Effector CD4-positive, alpha-beta T cell (primary cell): ENCODE data around the gene SLC16A7.

Source experiments
- DNase-seq: peaks from one replicate; pipeline ENCODE4 v3.0.0-alpha.2; 2020

The SLC16A7 gene

GRCh38 chr12:59672273-59672672, 76.4 kb downstream of the SLC16A7 start:
- no peak for DNase-seq

- no peak for DNase-seq
These were observed 79.6 kb downstream of the SLC16A7 start for GRCh38 chr12:59675461-59675860.

DNA sequence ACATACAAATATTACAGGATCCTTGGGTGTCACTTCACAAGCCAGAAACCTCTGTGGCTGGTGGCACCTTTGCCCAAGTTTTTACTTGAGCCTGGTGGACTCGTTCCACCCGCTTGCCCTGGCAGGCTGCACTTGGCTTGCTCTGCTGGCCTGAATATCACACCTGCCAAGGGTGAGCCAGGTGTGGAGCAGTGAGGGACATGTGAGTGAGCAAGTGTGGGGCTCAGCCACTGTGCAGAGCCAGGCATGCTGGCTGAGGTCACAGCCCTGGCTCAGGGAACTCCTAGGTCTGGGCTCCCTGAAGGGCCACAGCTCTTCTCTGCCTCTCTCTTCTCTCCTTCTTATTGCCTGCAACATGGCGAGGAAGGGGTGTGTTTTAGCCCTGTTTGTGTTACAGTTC, 82.0 kb downstream of the SLC16A7 start:
- DNase-seq, result no peak

DNA sequence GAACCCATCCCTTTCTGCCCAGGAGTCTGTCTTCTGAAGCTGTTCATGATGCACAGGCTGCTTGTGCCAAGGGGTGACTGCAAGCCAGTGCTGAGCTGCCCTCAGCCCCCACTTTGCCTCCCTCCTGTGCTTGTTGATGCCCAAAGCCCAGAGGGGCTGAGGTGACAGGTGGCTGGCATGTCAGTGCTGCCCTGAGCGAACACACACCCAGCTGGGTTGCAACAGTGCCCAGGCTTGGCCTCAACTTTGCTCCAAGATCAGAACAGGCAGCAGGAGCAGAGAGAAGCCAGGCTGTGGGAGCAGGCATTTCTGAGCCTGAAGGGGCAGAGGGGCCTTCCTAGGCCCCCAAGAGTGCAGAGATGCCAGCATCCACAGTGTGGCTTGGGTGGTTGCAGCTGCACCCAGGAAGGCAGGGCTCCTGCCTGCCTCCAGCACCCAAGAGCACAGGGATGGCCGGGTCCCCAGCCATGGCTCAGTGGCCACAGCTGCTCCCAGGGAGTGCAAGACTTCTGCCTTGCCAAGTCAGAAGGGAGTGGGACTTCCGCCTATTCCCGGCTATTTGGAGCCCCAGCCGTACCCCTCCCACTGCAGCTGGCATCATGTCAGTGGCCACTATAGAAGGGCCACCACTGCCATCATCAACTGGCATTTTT, 83.1 kb downstream of the SLC16A7 start:
- no peak for DNase-seq

DNA sequence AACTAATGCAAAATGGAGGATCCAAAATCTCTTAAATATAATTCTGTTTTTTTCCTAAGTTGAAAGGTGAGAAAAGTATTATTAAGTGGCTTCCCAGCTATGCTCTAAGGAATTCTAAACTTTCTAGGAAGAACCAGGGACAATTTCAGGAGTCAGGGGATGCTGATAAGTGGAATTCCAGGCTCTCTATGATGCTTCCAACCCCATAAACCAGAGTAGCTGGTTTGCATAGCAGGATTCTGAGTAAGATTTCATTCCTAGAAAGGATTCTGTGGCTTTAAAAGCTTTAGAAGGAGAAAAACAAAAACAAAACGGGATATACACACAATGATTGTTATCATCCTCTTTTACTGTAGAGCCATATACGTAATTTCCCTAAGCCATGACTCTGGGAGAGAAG, 93.9 kb downstream of the SLC16A7 start:
- DNase-seq, result no peak

DNA sequence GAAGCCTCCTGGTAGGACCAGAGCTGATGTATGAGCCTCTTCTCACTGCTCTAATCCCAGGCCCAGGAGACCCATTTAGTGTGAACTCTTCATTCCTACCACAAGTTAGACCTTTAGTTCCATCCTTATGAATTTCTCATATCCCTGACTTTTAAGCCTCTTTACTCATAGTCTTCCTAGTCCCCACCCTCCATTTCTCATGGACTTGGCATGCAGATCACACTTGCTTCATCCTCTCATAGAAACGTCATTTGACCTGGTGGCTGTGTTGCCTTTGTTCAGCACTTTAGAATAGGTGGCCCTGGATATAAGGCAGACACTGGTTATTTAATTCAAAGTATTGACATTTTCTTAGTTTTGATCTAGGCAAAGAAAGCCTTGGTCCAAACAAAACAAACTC, 99.5 kb downstream of the SLC16A7 start:
- no peak for DNase-seq

DNA sequence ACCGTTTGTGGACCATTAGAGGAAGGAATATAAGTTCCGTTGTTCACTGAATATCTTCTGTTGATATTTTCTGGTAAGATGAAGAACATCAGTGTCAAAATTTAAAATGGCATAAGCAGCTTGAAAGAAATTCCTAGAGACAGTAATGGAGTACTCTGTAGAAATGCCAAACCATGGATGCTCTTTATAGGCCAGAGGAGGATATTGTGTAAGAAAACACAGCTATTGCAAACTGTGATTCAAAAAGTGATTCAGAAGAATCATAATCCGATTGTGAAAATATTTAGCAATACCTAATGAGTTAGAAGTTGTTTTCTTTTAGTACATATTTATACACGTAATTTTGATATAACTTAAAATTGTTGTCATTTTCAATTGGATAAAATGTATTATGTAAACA, 102.8 kb downstream of the SLC16A7 start:
- no peak for DNase-seq

DNA sequence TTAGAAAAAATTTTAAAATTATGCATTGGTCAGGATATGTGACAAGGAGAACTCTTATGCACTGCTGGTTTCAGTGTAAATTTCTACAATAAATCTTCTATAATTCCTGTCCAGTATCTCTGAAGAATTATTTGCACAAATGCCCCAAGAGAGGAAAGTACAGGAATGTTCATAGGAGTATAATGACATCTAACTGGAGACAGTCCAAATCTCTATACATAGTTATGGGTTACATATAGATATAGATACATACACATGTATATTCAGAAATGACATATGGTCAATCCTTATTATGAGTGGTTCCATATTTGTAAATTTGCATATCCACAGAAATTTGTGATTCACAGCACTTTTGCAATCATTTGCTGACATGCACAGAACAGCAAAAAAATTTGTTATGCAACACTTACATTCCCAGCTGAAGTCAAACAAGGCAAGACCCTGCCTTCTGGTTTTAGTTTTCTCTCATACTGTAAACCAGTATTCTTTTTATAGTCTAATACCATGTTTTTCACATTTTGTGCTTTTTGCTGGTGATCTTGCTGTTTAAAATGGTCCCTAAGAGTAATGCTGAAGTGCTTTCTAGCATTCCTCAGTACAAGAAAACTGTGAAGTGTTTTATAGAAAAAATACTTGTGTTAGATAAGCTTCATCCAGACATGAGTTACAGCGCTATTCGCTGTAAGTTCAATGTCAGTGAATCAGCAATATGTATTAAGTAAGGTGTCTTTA, 103.8 kb downstream of the SLC16A7 start:
- no peak for DNase-seq

DNA sequence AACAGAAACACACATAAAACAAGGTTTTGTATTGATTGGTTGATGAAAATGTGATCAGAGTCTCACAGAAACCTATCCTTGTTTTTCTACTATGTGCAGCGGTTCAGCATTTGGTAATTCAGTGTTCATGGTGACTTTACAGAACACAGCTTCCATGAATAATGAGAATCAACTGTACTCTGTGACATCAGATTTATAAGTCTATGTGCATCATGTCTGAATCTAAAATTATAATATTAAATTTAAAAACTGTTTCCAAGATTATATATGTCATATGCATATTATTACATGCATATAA, 104.3 kb downstream of the SLC16A7 start:
- no peak for DNase-seq

- no peak for DNase-seq
These were observed 112.2 kb downstream of the SLC16A7 start for GRCh38 chr12:59708064-59708463.

- no peak for DNase-seq
These were observed 112.7 kb downstream of the SLC16A7 start for GRCh38 chr12:59708484-59708883.

GRCh38 chr12:59710004-59710628, 114.3 kb downstream of the SLC16A7 start:
- DNase-seq, result no peak

DNA sequence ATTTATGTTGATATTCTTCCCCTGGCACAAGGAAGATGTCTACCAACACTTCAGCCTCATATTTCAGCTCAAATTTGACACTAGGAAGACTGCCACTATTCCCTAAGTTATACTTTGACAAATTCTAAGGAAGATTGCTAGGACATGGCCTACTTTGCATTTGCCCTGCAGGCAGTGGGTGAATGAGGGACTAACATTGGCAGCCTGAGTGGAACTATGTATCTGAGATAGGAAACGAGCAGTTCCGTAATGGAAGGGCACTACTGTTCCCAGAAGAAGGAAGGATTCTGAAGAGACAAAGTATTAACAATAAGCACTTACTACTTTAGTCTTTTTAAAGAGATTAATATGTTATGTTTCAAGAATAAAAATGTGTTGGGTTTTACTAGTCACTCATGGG, 115.1 kb downstream of the SLC16A7 start:
- no peak for DNase-seq

DNA sequence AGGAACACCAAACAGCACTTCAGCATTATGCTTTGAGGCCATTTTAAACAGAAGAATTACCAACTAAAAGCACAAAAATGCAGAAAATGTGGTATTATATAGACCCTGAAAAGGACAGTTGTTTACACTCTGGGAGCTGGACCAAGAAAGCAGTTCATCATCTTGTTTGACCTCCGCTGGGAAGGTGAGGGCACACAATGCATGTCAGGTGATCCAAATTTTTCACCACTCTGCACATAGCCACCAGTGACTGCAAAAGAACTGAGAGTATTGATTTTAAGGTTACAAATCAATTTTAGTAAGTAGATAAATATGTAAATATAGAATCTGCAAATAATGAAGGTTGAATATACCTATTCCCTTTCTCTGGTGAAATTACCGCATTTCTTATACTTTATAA, 119.6 kb downstream of the SLC16A7 start:
- DNase-seq, result no peak

DNA sequence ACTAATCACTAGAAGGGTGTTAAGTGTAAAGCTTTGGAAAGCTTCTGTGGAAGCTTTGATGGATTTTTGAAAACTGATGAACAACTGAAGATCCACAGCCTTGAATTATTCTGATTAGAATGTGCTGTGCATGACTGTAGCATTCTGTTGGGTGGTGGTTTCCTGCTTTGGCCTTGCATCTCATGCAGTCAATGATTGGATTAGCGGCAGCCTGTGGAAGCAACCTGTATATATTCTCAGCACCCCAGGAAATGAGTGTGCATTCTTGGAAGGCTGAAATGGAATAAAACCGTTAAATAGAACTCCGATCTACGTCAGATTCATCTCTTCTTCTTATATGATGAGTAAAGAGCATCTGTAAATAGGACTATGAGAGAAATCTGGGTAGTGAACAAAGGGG, 120.2 kb downstream of the SLC16A7 start:
- no peak for DNase-seq

- DNase-seq, result no peak
These were observed 121.6 kb downstream of the SLC16A7 start for GRCh38 chr12:59717436-59717835.

- no peak for DNase-seq
These were observed 123.9 kb downstream of the SLC16A7 start for GRCh38 chr12:59719701-59720100.

- no peak for DNase-seq
These were observed 127.7 kb downstream of the SLC16A7 start for GRCh38 chr12:59723520-59723919.

- no peak for DNase-seq
These were observed 128.3 kb downstream of the SLC16A7 start for GRCh38 chr12:59724011-59724695.

DNA sequence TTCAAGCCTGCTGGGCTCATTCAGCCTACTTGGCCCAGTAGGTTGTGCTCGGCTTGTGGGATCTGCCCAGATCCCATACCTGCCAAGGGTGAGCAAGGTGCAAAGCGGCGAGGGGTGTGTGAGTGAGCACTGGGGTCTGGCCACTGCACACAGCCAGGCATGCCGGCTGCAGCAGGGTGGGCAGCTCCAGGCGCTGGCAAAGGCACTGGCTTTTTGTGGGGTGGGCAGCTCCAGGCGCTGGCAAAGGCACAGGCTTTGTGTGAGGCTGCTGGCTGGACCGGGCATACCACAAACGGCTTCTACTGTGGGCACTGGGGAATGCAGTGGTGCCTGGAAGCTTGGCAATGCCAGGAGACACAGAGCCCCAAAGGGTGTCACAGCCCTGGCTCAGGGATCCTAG, 137.4 kb downstream of the SLC16A7 start:
- no peak for DNase-seq

DNA sequence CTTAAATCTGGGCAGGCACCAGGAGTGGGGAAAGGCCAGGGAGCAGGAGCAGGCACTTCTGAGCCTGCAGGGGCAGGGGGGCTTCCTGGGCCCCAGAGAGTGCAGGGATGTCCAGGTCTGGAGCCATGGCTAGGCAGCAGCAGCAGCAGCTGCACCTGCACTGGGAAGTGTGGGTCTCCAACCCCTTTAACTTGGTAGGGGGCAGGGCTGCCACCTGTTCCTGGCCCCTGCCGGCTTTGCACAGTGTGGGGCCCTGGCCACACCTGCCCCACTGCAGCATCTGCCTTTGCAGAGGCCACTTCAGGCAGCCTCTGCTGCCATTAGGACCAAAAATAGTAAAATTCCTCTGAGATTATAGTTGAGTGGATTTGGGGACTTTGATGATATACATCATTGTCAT, 138.5 kb downstream of the SLC16A7 start:
- no peak for DNase-seq

GRCh38 chr12:59735231-59735630, 139.4 kb downstream of the SLC16A7 start:
- no peak for DNase-seq

GRCh38 chr12:59736359-59736758, 140.5 kb downstream of the SLC16A7 start:
- no peak for DNase-seq

DNA sequence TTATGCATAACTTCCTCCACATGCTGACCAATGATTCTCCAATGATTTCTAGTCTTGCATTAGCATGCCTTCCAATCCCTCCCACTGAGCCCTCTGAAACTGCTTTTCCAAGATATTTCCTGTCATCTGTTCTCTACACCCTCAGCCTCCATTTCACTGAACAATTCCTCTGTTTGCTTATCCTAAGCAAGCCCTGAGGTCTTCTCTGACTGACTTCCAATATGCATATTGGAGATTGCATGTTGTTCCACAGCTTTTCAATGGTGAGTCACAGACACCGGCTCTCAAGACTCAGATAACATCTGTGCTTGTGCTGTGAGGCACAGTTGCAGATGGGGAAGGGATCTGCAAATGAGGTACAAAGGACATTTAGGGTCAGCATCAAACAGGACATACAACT, 141.0 kb downstream of the SLC16A7 start:
- DNase-seq, result no peak
